HG02610 (cell line): ENCODE measurements around the gene COL5A3.

Experiments used
- ATAC-seq: cut with Tn5 transposase; IDR thresholded peaks from one replicate; pipeline ENCODE4 v1.9.1; 2021; ENCODE audit warnings: mild to moderate bottlenecking, moderate library complexity; ENCODE audit not compliant: unreplicated experiment

COL5A3 gene

DNA sequence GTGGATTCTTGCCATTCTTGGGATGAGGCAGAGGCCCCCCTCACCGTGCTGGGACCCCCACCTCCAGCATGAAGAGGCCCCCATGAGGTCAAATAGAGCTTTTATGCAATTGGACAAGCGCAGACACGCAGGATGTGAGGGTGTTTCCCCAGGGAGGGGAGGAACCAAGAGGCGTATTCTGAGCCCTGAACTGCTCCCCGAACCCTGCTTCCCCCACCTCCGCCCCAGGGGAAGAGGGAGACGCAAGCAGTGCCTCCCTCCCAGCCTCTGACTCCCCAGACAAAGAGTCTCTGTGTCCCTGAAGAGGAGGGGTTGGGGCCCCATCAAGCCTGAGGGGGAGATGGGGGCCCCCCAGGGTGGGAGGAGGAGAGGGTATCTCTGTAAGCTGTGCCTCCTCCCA, 1.7 kb upstream of the COL5A3 start:
- ATAC-seq = no peak

DNA sequence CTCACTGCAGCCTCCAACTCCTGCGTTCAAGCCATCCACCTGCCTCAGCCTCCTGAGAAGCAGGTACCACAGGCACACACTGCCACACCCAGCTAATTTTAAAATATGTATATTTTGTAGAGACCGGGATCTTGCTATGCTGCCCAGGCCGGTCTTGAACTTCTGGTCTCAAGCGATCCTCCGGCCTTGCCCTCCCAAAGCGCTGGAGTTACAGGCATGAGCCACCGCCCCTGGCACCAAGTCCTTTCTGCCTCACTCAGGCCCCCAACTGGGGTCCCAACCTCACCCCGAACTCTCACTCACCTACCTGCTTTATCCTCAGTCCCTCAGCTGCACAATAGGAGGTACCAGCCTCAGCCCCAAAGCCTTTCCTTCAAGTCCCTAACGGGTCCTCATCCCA, 635 bp upstream of the COL5A3 start:
- ATAC-seq = no peak

DNA sequence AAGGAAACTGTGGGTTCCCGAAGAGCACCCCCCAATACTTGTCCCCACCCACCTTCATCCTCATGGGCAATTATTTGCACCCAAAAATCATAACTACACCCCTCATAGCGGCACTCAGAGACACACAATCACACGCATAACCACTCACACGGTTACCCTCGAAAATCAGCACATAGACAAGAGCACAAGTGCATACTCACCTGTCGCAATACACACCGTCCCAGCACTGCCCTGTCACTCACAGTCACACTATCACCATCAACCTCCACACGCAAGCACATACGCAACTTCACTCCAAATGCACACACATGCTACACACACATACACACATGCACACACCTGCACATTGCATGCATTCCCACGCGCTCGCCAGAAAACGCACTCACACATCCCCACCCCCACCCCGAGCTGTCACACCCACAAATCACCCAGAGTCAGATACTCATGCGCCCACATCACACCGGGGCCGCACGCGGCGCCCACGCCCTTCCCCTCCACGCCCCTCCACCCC, 535 bp downstream of the COL5A3 start:
- no peak for ATAC-seq

DNA sequence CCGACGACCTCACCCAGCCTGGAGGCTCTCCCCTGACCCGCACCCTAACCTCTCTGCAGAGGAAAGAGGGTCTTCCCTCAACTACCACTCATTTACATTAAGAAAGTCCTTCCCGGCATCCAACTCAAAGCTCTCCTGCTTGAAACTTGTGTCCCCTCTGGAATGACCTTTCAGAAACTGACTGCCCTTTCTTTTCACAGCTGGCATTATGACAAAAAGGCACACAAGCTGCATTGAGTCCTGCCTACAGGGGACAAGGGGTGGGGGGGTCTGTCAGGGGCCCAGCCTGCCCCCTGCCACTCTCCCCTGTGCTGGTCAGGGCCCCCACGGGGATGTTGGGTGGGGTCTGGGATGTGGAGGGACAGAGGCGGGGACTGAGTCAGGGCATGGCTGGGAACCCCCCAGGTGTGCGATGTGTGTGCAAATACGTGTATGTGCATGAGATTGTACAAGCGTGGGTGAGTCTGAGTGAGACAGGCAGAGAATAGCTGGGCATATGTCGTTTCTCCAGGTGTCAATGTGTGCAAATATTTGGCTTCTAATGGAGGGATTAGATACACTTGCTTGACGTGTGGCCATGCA, 2.0 kb downstream of the COL5A3 start:
- no peak for ATAC-seq

DNA sequence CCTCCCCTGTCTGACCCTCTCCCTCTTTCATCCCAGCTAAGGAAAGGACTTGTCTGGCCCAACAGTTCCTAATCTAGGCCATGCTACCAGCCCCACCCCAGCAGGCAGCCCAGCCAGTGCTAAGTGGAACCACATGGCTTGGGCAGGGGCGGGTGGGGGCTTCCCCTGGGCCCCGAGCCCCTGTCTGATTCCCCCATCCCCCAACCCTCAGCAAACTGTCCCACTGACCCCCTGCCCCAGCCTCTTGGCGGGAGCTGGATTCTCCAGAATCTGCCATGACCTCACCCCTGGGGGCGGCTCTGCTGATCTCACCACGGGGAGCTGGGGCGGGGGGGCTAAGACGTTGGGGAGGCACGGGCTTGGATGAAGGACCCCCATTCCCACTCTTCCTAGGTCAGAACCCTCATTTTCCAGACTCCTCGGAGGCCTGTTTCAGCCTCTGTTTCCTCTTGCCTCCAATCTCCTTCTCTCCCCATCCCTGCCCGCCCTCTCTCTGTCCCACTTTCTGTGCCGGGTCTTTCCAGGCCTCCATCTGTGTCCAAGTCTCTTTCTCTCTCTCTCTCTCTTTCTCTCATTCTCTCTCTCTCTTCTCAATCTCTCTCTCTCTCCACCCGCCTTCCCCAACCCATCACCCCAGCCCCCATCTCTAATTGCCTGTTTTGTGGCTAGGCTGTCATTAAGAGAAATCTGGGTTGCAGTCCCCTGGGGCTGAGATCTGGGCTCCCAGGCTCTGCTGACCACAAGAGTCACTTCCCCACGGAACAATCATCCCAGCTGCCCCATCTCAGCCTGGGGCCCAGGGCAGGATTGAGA, 2.7 kb downstream of the COL5A3 start:
- ATAC-seq = no peak

DNA sequence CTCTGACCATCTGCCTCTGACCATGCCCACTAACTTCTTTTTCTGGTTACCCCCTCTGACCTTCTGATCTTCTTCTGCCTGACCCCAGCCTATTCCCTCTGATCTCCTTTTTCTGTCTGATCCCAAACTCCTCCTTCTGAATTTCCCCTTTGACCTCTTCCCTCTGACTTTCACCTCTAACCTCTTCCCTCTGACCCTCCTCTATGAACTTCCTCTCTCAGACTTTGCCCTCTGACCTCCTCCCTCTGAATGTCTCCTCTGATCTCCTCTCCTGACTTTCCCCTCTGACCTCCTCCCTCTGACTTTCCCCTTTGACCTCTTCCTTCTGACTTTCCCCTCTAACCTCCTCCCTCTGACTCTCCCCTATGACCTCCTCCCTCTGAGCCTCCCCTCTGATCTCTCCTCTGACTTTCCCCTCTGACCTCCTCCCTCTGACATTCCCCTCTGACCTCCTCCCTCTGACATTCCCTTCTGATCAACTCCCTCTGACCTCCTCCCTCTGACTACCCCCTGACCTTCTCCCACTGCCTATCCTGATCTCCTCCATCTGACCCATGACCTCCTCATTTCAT, 3.5 kb downstream of the COL5A3 start:
- no peak for ATAC-seq

DNA sequence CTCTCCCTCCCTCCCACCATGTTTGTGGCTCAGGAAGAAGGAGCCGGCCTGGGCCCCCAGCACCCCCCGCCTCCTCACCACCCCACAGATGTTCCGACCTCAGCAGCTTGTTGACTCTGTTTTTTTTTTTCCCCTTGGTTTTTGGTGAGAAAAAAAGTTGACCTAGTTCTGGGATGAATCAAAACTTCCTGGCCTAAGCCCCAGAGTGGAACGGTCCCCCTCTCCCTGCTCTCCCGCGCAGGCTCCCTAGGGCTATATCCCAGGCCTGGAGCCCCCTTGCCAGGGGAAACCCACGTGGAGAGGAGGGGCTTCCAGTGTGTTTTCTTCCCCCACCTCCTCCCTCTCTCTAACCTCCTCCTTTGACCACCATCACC, 4.0 kb downstream of the COL5A3 start:
- ATAC-seq = no peak

DNA sequence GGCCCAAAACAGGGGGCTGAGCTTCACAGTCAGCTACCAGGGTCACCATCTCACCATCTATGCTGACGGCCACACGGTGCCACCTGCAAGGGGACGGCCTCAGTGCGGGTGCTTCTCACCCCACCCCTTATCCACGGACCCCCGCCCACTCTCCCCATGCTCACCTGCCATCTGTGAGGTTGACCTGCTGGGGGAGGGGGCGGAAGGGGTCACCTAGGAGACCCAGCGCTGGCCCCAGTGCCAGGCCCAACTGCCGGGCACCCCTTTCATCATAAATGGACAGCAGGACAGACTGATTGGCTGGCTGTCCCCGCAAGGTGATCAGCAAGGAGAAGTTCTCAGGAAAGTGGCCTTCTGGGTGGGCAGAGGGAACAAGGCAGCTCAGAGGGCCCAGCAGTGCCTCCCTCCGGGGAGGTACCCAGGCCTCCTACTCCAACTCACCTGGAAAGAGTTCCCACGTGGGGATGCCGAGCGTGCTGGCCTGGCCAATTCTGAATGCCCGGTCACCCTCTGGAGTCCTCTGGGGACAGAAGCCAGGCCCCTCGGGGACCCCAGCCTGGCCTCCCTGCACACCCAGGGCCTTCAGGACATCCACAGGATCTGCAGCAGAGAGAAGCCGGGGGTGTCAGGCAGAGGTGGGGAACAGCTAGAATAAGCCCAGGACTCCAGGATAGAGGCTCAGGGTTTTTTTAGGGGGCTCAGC, 4.5 kb downstream of the COL5A3 start:
- ATAC-seq = no peak

DNA sequence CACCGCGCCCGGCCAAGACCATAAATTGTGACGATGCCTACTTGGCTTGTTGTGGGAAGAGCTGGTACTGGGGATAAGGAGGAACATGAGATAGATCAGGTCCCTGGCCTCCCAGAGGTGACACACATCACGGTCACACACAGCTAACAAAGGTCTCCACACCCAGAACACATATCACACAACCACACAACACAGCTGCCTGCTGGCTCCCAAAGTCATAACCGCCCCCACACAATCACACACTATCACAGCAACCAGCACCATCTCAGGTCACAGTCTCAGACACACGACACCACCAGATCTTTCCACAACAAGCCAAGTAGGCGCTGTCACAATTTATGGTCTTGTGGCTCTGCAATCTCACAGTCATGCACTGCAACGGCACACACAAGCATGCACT, 5.7 kb downstream of the COL5A3 start:
- no peak for ATAC-seq

DNA sequence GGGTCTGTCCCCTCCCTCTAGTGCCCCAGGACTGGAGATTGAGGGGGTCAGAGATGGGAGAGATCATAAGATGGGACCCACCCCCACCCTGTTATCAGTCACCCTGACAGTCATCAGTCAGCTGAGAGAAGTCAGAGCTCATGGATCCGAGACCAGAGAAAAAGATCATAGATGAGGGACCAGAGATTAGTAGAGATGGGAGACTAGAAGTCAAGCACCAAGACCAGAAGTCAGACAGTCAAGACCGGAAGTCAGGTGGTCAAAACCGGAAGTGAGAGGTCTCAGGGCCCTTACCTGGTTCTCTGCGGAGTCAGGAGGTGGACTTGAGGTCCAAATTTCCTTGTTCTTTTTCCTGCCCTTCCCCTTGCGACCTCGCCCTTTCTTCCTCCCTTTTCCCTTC, 7.0 kb downstream of the COL5A3 start:
- ATAC-seq = no peak

DNA sequence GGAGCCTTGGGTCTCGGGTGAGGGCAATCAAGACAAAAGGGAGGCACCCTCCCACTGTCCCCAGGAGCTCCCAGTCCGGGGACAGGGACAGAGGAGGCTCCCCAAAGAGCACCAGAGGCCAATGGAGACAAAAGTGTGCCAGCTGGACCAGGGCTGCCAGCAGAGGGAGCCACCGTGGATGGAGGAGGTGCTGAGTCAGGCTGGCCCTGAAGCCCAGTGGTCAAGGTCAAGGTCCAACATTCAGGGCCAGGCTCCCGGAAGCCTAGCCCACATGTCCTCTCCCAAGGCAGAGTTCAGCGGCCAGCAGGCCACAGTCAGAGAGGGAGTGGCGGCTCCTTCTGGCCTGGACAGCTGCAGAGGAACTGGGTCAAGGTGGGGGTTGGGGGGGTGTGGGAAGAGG, 8.4 kb downstream of the COL5A3 start:
- no peak for ATAC-seq

DNA sequence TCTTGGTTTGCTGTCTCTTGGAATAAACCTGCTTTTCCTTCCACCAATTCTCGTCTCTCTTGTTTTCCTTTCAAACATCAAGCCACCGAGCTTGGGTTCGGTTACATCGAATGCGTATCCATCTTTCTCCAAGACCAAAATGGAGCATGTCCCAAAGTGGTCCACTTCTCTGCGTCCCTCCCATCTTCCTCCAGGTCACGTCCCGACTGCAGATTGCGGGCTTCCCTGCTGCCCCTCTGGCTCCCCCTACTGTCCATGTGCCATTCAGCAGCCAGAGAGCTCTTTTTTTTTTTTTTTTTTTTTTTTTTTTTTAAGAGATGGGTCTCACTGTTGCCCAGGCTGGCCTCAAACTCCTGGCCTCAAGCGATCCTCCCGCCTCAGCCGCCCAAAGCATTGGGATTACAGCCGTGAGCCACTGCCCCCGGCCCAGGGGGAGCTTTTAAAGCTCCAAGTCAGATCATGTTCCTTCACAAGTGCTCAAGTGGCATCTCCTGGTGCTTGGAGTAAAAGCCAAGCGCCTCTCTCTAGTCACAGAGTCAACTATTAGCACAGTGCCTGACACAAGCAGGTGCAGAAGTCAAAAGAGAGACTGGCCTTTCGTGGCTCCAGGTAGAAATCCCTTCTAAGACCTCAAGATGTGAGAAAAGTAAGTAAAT, 10.0 kb downstream of the COL5A3 start:
- no peak for ATAC-seq

DNA sequence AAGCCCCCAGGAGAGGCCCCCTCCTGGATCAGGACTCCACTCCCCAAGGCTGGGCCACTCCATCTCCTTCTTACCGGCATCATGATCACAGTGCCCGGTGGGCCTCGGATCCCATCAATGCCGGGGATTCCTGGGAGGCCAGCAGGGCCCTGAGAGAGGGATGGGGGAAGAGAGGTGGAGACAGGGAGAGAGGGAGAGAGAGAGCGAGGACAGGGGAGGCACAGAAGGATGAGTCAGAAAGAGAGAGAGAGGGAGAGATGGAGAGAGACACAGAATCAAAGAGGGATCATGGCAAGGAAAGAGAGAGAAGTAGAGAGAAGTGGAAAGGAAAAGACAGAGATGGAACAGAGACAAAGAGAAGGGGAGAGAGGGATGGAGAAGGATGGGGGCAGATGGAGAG, 13.8 kb downstream of the COL5A3 start:
- ATAC-seq = no peak

DNA sequence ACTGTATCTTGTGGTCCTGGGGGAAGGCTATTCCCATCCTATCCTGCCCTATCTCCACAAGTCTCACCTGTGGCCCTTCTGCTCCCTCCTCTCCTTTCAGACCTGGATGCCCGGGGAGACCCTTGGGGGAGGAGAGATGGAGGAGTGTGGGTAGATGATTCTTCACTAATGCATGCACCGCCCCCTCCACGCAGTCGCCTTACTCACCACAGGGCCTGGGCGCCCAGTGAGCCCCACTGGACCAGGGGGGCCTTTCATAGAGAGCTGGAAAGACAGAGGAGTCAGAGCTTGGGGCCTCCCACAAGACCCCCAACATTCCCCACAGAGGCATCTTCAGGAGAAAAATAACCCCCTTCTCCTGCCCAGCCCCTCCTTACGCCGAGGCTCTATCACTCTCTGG, 14.3 kb downstream of the COL5A3 start:
- ATAC-seq = no peak

DNA sequence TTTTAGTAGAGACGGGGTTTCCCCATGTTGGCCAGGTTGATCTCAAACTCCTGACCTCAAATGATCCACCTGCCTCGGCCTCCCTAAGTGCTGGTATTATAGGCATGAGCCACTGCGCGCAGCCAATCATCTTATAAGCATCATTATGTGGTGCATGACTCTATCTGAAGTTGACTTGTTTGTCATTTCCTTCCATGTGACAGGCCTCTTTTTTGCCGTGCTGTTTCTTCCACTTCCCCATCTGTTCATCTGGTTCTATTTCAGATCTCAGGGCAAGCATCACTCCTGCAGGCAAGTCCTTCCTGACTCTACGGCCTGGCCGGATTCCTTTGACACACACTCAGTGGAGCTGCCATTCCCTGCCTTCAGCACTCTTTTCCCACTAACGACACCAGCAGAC, 15.2 kb downstream of the COL5A3 start:
- ATAC-seq = no peak

DNA sequence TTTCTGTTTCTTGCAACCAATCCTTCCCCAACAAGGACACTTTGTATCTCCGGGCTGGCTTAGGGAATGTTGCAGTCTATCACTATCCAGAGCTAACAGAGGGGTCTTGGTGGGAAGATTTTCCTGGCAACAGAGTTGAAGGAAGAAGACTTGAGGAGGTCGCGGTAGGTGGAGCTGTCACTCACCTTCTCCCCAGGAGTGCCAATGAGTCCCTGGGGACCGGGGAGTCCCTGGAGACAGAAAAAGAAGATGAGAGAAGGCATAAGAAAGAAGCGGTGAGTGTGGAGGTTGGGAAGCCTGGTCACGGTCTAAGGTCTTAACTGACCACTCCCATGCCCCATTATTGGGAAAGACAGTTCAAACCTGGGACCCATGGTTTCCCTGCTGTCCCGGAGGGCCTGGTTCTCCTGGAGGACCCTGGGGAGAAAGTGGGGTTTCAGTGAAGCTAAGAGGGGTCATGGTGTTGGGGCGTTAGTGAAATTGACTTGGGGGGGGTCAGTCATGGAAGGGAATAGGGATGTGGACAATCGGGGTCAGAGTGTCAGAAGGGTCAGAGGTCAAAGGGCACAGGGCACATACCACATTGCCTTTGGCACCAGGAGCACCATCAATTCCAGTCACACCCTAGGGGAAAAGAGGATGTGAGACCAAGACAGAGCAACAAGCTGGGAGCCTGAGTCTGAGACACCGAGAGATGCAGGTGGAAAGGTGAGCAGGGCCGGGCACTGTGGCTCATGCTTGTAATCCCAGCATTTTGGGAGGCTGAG, 18.7 kb downstream of the COL5A3 start:
- no peak for ATAC-seq

DNA sequence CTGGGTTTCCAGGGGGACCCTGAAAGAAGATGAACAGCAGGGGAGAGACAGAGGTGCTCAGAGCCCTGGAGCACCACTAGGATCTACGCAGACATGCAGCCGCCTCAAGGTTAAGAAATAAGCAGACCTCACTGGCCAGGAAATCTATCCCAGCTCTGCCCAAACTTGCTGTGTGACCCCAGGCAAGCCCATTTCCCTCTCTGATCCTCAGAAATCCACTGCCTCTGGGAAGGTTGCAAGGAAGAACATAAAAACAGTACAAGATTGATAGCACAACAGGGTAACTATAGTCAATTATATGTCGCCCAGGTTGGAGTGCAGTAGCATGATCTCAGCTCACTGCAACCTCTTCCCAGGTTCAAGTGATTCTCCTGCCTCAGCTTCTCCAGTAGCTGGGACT, 20.8 kb downstream of the COL5A3 start:
- ATAC-seq = no peak

DNA sequence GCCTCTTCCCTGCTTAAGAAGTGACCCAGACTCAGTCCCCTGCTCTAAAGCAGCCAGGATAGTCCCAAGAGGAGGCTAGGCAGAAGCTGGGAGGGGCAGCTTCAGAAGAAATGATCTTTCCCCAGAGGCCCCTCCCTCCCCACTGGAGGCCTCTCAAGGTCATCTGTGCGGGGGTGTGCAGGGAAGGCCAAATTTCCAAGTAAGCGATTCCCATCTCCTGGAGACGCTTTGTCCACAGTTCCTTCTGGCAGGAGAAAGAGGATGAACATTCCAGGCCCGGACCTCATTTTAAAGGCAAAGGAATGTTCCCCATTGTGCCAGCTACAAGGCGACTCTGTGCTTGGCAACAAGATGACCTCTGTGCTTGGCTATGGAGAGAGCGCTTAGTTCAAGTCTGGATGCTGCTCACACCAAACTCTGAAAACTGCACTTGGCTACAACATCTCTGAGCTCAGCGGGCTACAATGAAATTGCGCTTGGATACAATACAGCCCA, 23.5 kb downstream of the COL5A3 start:
- ATAC-seq = no peak

DNA sequence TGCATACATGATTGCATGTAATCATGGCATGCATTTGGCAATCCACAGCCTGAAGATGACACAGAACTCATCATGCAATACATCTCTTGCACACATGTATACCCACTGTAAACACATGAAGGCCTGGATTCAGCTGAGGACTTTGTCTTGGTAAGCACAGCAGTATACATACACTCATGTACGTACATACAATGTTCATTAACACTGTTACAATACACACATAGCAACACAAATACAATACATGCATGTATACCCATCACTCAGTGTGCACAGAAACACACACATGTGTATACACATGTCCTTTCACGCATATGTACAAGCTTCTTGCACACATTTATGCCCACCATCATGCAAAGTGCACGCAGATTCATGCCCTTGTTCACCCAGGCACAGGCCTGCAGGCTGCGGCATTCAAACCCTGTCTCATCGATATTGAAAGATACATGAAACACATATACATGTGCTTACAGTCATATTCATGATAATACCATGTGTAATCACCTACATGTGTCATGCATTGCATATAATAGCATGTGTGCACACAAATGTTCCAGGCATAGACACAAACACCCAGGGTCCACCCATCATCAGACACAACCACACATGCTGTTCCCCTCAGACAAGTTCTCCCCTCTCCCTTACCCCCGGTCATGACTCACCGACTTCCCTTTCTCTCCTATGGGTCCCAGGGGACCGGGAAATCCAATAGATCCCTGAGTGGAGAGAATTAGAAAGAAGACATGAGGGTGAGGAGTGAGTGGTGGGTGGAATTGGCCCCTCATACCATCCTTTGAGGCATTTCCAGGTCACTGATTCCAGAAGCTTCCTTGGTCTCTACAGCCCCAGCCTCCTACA, 28.7 kb downstream of the COL5A3 start:
- ATAC-seq = no peak
